ENCODE results near the gene AHSA1.
"Not testable (repeated sequence)": the region's sequence is repeated elsewhere in the genome, so short reads cannot be mapped to it uniquely, and the experiment has no call there.

AHSA1 gene

GRCh38 chr14:77457522-77458248, at the start of gene AHSA1, which contains the start of gene VIPAS39:
TSS of gene AHSA1 (plus strand) at chr14:77458093. CDS start at chr14:77458190, 97 bp downstream.
TSS of gene VIPAS39 (minus strand) at chr14:77457601. CDS start at chr14:77454102, 3,499 bp downstream.
- peak; percentile 97 for DNase-seq

- no peak for DNase-seq
Measured at GRCh38 chr14:77409131-77409533, 48.8 kb upstream of the AHSA1 start.

- not testable (repeated sequence) for DNase-seq
Measured at GRCh38 chr14:77415403-77416030, 42.4 kb upstream of the AHSA1 start.

GRCh38 chr14:77416098-77416497, 41.8 kb upstream of the AHSA1 start:
- not testable (repeated sequence) for DNase-seq

GRCh38 chr14:77416836-77417235, 41.1 kb upstream of the AHSA1 start:
- no peak for DNase-seq

GRCh38 chr14:77421201-77421600, 36.7 kb upstream of the AHSA1 start:
- no peak for DNase-seq

- DNase-seq = no peak
Measured at GRCh38 chr14:77423423-77423822, 34.5 kb upstream of the AHSA1 start, which contains the start of gene NOXRED1. TSS of gene NOXRED1 (minus strand) at chr14:77423523. CDS start at chr14:77422889, 634 bp downstream.

- no peak for DNase-seq
Measured at GRCh38 chr14:77424862-77425261, 33.0 kb upstream of the AHSA1 start.

- no peak for DNase-seq
Measured at GRCh38 chr14:77426396-77426795, 31.5 kb upstream of the AHSA1 start.

GRCh38 chr14:77436042-77436441, 21.9 kb upstream of the AHSA1 start:
- no peak for DNase-seq

- DNase-seq = no peak
Measured at GRCh38 chr14:77438596-77438995, 19.3 kb upstream of the AHSA1 start.

GRCh38 chr14:77439861-77440260, 18.0 kb upstream of the AHSA1 start:
- DNase-seq = no peak

GRCh38 chr14:77442196-77442595, 15.7 kb upstream of the AHSA1 start:
- no peak for DNase-seq

GRCh38 chr14:77455966-77456640, 1.8 kb upstream of the AHSA1 start:
- no peak for DNase-seq

GRCh38 chr14:77457115-77457521, 775 bp upstream of the AHSA1 start:
- DNase-seq = no peak

- peak; percentile 4 for DNase-seq
Measured at GRCh38 chr14:77458249-77458950, 507 bp downstream of the AHSA1 start.

GRCh38 chr14:77459072-77459723, 1.3 kb downstream of the AHSA1 start:
- peak; percentile 22 for DNase-seq

GRCh38 chr14:77467801-77468200, 9.9 kb downstream of the AHSA1 start:
- DNase-seq = no peak

- DNase-seq = no peak
Measured at GRCh38 chr14:77469067-77469505, 11.2 kb downstream of the AHSA1 start.

GRCh38 chr14:77469539-77469938, 11.6 kb downstream of the AHSA1 start:
- no peak for DNase-seq

- no peak for DNase-seq
Measured at GRCh38 chr14:77470224-77470870, 12.5 kb downstream of the AHSA1 start.

GRCh38 chr14:77473921-77474320, 16.0 kb downstream of the AHSA1 start:
- DNase-seq = no peak

Data from COR-L47 (cell line).